ENCODE measurements around the gene DOCK7.

DNA sequence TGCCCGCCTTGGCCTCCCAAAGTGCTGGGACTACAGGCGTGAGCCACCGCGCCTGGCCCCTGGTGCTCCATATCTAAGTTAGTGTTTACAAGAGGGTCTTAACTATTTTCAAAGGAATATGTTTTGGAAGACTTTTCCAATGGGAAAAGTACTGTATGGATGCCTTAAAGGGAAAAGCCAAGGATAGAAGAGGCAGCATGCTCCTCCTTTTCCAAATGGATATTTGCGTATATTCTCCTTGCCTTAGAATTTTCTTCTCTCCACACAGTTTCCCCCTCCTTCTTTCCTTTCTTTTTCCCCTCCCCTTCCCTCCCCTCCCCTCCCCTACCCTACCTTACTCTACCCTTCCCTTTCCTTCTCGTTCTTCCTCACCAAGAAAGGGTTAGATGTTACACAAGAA is 29.3 kb upstream of the DOCK7 start:
- TF ChIP-seq, protein P1, sequence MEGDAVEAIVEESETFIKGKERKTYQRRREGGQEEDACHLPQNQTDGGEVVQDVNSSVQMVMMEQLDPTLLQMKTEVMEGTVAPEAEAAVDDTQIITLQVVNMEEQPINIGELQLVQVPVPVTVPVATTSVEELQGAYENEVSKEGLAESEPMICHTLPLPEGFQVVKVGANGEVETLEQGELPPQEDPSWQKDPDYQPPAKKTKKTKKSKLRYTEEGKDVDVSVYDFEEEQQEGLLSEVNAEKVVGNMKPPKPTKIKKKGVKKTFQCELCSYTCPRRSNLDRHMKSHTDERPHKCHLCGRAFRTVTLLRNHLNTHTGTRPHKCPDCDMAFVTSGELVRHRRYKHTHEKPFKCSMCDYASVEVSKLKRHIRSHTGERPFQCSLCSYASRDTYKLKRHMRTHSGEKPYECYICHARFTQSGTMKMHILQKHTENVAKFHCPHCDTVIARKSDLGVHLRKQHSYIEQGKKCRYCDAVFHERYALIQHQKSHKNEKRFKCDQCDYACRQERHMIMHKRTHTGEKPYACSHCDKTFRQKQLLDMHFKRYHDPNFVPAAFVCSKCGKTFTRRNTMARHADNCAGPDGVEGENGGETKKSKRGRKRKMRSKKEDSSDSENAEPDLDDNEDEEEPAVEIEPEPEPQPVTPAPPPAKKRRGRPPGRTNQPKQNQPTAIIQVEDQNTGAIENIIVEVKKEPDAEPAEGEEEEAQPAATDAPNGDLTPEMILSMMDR (IDR thresholded peaks at IDR 0.05), result no peak
- no peak for TF ChIP-seq POLR2AphosphoS5 (IDR thresholded peaks at IDR 0.05)
- TF ChIP-seq POLR2A (IDR thresholded peaks at IDR 0.05), result no peak
